ENCODE measurements around the gene AK4.

AK4 gene

DNA sequence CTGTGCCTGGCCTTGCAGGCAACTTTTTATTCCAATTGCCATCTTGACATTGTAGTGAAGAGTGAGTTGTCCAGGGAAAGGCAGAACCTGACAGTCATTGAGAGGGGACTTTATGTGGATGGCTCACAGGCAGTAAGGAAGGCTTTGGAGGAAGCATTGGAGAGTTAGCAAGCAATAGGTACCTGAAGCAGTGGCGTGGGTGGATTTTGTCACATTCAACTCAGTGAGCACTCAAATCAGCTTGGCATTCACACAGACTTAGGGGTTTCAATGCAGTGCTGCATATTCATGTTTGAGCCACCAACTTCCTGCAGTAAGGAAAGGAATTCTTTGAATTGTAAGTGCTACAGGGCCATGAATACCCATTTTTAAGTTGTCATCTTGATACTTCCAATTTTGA is 69.0 kb downstream of the AK4 start:
- DNase-seq (ENCODE audit: extremely low read depth, low read depth) = no peak
- TF ChIP-seq, protein P1, sequence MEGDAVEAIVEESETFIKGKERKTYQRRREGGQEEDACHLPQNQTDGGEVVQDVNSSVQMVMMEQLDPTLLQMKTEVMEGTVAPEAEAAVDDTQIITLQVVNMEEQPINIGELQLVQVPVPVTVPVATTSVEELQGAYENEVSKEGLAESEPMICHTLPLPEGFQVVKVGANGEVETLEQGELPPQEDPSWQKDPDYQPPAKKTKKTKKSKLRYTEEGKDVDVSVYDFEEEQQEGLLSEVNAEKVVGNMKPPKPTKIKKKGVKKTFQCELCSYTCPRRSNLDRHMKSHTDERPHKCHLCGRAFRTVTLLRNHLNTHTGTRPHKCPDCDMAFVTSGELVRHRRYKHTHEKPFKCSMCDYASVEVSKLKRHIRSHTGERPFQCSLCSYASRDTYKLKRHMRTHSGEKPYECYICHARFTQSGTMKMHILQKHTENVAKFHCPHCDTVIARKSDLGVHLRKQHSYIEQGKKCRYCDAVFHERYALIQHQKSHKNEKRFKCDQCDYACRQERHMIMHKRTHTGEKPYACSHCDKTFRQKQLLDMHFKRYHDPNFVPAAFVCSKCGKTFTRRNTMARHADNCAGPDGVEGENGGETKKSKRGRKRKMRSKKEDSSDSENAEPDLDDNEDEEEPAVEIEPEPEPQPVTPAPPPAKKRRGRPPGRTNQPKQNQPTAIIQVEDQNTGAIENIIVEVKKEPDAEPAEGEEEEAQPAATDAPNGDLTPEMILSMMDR (IDR thresholded peaks at IDR 0.05; ENCODE audit: low read depth, low read length) = no peak

GRCh38 chr1:65221638-65222339 is 73.8 kb downstream of the AK4 start:
- TF ChIP-seq, protein P1 (IDR thresholded peaks at IDR 0.05; ENCODE audit: low read depth, low read length) = no peak
- no peak for DNase-seq (ENCODE audit: extremely low read depth, low read depth)

GRCh38 chr1:65222340-65222940 is 74.4 kb downstream of the AK4 start:
- TF ChIP-seq, protein P1 (IDR thresholded peaks at IDR 0.05; ENCODE audit: low read depth, low read length) = no peak
- DNase-seq (ENCODE audit: extremely low read depth, low read depth) = no peak

- TF ChIP-seq, protein P1 (IDR thresholded peaks at IDR 0.05; ENCODE audit: low read depth, low read length) = no peak
- DNase-seq (ENCODE audit: extremely low read depth, low read depth) = no peak
Measured at GRCh38 chr1:65224681-65225091, 76.7 kb downstream of the AK4 start.

DNA sequence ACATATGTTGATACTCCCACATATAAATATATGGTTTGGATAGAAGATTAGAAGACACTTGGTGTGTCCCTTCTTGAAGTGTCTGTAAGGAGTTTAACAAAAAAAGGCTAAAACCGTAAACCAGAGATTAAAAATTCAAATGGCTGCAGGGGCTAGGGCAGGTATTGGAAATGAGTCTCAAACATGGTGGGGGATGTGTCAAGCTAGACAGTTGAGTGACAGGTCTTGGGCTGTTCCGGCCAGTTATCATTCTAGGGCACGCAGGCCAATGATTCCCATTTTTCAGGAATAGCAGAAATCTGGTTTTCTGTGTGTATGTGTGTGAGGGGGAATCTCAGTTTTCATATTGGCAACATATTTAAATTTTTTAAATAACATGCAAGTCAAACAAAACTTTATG is 77.2 kb downstream of the AK4 start:
- no peak for DNase-seq (ENCODE audit: extremely low read depth, low read depth)
- TF ChIP-seq, protein P1 (IDR thresholded peaks at IDR 0.05; ENCODE audit: low read depth, low read length) = no peak

- DNase-seq (ENCODE audit: extremely low read depth, low read depth) = no peak
- TF ChIP-seq, protein P1 (IDR thresholded peaks at IDR 0.05; ENCODE audit: low read depth, low read length) = no peak
Measured at GRCh38 chr1:65229201-65229600, 81.2 kb downstream of the AK4 start.

DNA sequence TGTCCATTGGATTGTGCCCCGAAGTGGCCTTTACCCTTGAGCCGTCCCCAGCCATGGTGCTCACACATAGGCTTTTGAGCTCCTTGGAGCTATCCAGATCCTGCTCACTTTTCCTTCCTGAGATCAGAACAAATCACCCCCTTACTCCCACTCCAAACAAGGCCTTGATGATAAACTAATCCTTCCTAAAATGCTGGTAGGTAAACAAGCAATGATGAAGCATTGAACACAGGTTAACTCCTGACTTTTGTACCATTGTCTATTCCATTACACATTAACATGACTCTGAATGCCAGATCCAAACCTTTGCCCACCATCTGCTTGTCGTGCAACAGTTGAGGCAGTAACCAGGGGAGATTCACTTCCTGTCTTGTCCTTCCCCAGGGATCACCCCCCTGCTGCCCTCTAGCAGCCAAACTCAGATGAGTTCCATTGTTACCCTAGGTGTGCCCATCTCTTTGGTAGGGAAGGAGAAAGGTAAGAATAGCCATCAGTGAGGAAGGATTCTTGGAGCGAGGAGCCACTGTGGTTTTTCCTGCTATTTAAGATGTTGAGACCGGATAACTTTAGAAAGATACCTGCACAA is 81.8 kb downstream of the AK4 start:
- TF ChIP-seq, protein P1 (IDR thresholded peaks at IDR 0.05; ENCODE audit: low read depth, low read length) = no peak
- DNase-seq (ENCODE audit: extremely low read depth, low read depth) = no peak

Data from AG09319 (cell line).